OCI-LY1 (cell line): ENCODE results near the gene SLC14A1.
A peak's percentile ranks its signal among the peaks of the same experiment; 100 is the strongest.

ENCODE experiments used
- H2AFZ ChIP-seq: fragments of 200-600 bp; sonication (generic), shearing (Covaris generic); 2 replicates; pipeline ENCODE4 v1.6.0; 2014; ENCODE audit warnings: antibody characterized with exemption, mild to moderate bottlenecking, low read length
- H3F3A ChIP-seq: fragments of 200-600 bp; sonication (generic), shearing (Covaris generic); 2 replicates; pipeline ENCODE4 v1.6.0; 2014; ENCODE audit warnings: mild to moderate bottlenecking, antibody characterized with exemption, low read length, moderate library complexity; ENCODE audit not compliant: insufficient read depth
- H3K27ac ChIP-seq: fragments of 200-600 bp; sonication (generic); 2 replicates; pipeline ENCODE4 v1.5.1; 2014; ENCODE audit warnings: low read length, mixed run types, mild to moderate bottlenecking, low read depth; ENCODE audit not compliant: poor library complexity, severe bottlenecking
- H3K27me3 ChIP-seq: fragments of 200-600 bp; sonication (generic); 2 replicates; pipeline ENCODE4 v1.6.0; 2014; ENCODE audit warnings: antibody characterized with exemption, mild to moderate bottlenecking, low read length, moderate library complexity; ENCODE audit not compliant: insufficient read depth
- H3K36me3 ChIP-seq: fragments of 200-600 bp; sonication (generic); 2 replicates; pipeline ENCODE4 v1.6.1; 2014; ENCODE audit warnings: mild to moderate bottlenecking, antibody characterized with exemption, low read length, moderate library complexity, mixed read lengths; ENCODE audit not compliant: insufficient read depth
- H3K4me1 ChIP-seq: fragments of 200-600 bp; sonication (generic); 2 replicates; pipeline ENCODE4 v1.5.1; 2014; ENCODE audit warnings: mild to moderate bottlenecking, low read length, moderate library complexity; ENCODE audit not compliant: insufficient read depth, severe bottlenecking
- H3K4me2 ChIP-seq: fragments of 200-600 bp; sonication (generic), shearing (Covaris generic); 2 replicates; pipeline ENCODE4 v1.6.1; 2014; ENCODE audit warnings: low read length
- H3K4me3 ChIP-seq: fragments of 200-600 bp; sonication (generic); 2 replicates; pipeline ENCODE4 v1.5.1; 2014; ENCODE audit warnings: low read length, low read depth, mild to moderate bottlenecking, mixed read lengths; ENCODE audit not compliant: poor library complexity, severe bottlenecking
- H3K79me2 ChIP-seq: fragments of 200-600 bp; shearing (Covaris generic); 2 replicates; pipeline ENCODE4 v1.6.1; 2016; ENCODE audit warnings: mixed run types, low read length, mixed read lengths; ENCODE audit not compliant: insufficient read depth
- H3K9ac ChIP-seq: fragments of 200-600 bp; sonication (generic), shearing (Covaris generic); 2 replicates; pipeline ENCODE4 v1.6.1; 2014; ENCODE audit warnings: mild to moderate bottlenecking, low read length, mixed read lengths
- H3K9me2 ChIP-seq: fragments of 200-600 bp; sonication (generic), shearing (Covaris generic); 2 replicates; pipeline ENCODE4 v1.6.1; 2014; ENCODE audit warnings: low read depth, mild to moderate bottlenecking, low read length, mixed read lengths
- H3K9me3 ChIP-seq: fragments of 200-600 bp; shearing (Covaris generic); 2 replicates; pipeline ENCODE4 v1.6.1; 2014; ENCODE audit warnings: low read length, mixed read lengths
- H4K20me1 ChIP-seq: fragments of 200-600 bp; sonication (generic), shearing (Covaris generic); 2 replicates; pipeline ENCODE4 v1.6.0; 2016; ENCODE audit warnings: mild to moderate bottlenecking, low read length; ENCODE audit not compliant: insufficient read depth
- CTCF ChIP-seq: fragments of 200-600 bp; sonication (generic), shearing (Covaris generic); IDR thresholded peaks from 2 replicates; pipeline ENCODE4 v1.5.1; 2017; ENCODE audit warnings: mild to moderate bottlenecking, antibody characterized with exemption, low read length, moderate library complexity, mixed read lengths
- EZH2 ChIP-seq: fragments of 200-600 bp; sonication (generic), shearing (Covaris generic); IDR thresholded peaks from 2 replicates; pipeline ENCODE4 v1.8.0; 2017; ENCODE audit warnings: borderline replicate concordance, mixed run types, mild to moderate bottlenecking, antibody characterized with exemption, low read length, moderate library complexity, mixed read lengths

SLC14A1 gene

GRCh38 chr18:45690975-45691815 lies 32.8 kb upstream of the SLC14A1 start:
- H3K36me3 ChIP-seq: no peaks in the 10 kb centered on the region
- no peaks in the 10 kb centered on the region for H3F3A ChIP-seq
- no peaks in the 10 kb centered on the region for H4K20me1 ChIP-seq
- no peaks in the 10 kb centered on the region for H3K79me2 ChIP-seq
- H3K9me2 ChIP-seq: no peaks in the 10 kb centered on the region
- TF ChIP-seq EZH2 (no peak), CTCF (peak; percentile 93)
- no peak overlapping the region for H3K9ac ChIP-seq
- no peak overlapping the region for H3K4me3 ChIP-seq
- H3K27ac ChIP-seq: no peak overlapping the region
- H3K27me3 ChIP-seq: no peaks in the 10 kb centered on the region
- no peak overlapping the region for H2AFZ ChIP-seq
- H3K9me3 ChIP-seq: no peaks in the 10 kb centered on the region
- H3K4me2 ChIP-seq: no peak overlapping the region
- H3K4me1 ChIP-seq: peaks cover 43% of the 10 kb centered on the region

- Histone ChIP-seq H3K9me3 (no peaks in the 10 kb centered on the region), H3K4me1 (peaks cover 37% of the 10 kb centered on the region), H3K4me3 (no peak overlapping the region), H2AFZ (no peak overlapping the region), H3K27me3 (no peaks in the 10 kb centered on the region), H3K79me2 (no peaks in the 10 kb centered on the region), H3K9ac (no peak overlapping the region), H3K36me3 (no peaks in the 10 kb centered on the region), H3K27ac (no peak overlapping the region), H3F3A (no peaks in the 10 kb centered on the region), H3K9me2 (no peaks in the 10 kb centered on the region), H3K4me2 (no peak overlapping the region), H4K20me1 (no peaks in the 10 kb centered on the region)
- TF ChIP-seq EZH2 (no peak), CTCF (no peak)
These were observed 32.2 kb upstream of the SLC14A1 start for GRCh38 chr18:45691816-45692179.

GRCh38 chr18:45702708-45703265 lies 21.2 kb upstream of the SLC14A1 start:
- Histone ChIP-seq H3K4me1 (no peaks in the 10 kb centered on the region), H3K9ac (no peak overlapping the region), H3K36me3 (no peaks in the 10 kb centered on the region), H3K79me2 (no peaks in the 10 kb centered on the region), H3K27me3 (no peaks in the 10 kb centered on the region), H3F3A (no peaks in the 10 kb centered on the region), H3K9me3 (no peaks in the 10 kb centered on the region; the same call in 1 of the 2 replicates), H4K20me1 (no peaks in the 10 kb centered on the region), H3K4me3 (no peak overlapping the region), H3K27ac (no peak overlapping the region), H2AFZ (no peak overlapping the region), H3K4me2 (no peak overlapping the region), H3K9me2 (no peaks in the 10 kb centered on the region)
- no peak for TF ChIP-seq EZH2
- TF ChIP-seq CTCF: no peak
